ENCODE results near the gene TMEM273.

The TMEM273 gene

GRCh38 chr10:49165821-49166483 lies 22.2 kb downstream of the TMEM273 start:
- no peak for TF ChIP-seq CTCF (IDR thresholded peaks at IDR 0.05; ENCODE audit: insufficient read depth, low read depth, low read length, missing control alignments)
- H3K4me3 ChIP-seq (ENCODE audit: low read depth, low read length) = no peak overlapping the region
- no peak for DNase-seq (ENCODE audit: low read depth)

DNA sequence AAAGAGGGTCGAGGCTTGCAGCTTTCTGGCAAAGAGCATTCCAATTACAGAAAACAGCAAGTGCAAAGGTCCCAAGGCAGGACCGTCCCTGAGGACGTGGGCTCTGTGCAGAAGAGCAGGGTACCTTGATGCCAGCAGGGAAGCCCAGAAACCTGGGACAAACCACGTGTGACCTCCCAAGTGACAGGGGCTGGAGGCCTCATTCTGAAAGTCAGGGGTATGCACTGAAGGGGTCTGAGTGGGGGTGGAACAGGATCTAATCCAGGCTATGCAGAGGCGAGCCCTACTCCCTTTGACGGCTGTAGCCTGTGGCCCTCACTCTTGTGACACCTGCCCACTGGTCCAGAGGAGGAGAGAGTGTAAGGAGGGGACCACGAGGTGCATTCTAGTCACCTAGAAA lies 22.9 kb downstream of the TMEM273 start:
- DNase-seq (ENCODE audit: low read depth) = no peak
- no peak for TF ChIP-seq CTCF (IDR thresholded peaks at IDR 0.05; ENCODE audit: insufficient read depth, low read depth, low read length, missing control alignments)
- H3K4me3 ChIP-seq (ENCODE audit: low read depth, low read length) = no peak overlapping the region

GRCh38 chr10:49164559-49165188 lies 23.5 kb downstream of the TMEM273 start:
- H3K4me3 ChIP-seq (ENCODE audit: low read depth, low read length) = no peak overlapping the region
- peak; percentile 85 for TF ChIP-seq CTCF (IDR thresholded peaks at IDR 0.05; ENCODE audit: insufficient read depth, low read depth, low read length, missing control alignments)
- DNase-seq (ENCODE audit: low read depth) = peak; percentile 76

GRCh38 chr10:49163741-49164140 lies 24.4 kb downstream of the TMEM273 start:
- H3K4me3 ChIP-seq (ENCODE audit: low read depth, low read length) = no peak overlapping the region
- no peak for DNase-seq (ENCODE audit: low read depth)
- TF ChIP-seq CTCF (IDR thresholded peaks at IDR 0.05; ENCODE audit: insufficient read depth, low read depth, low read length, missing control alignments) = no peak

GRCh38 chr10:49162761-49163310 lies 25.4 kb downstream of the TMEM273 start:
- no peak overlapping the region for H3K4me3 ChIP-seq (ENCODE audit: low read depth, low read length)
- TF ChIP-seq CTCF (IDR thresholded peaks at IDR 0.05; ENCODE audit: insufficient read depth, low read depth, low read length, missing control alignments) = no peak
- no peak for DNase-seq (ENCODE audit: low read depth)

GRCh38 chr10:49162063-49162462 lies 26.1 kb downstream of the TMEM273 start:
- no peak overlapping the region for H3K4me3 ChIP-seq (ENCODE audit: low read depth, low read length)
- no peak for TF ChIP-seq CTCF (IDR thresholded peaks at IDR 0.05; ENCODE audit: insufficient read depth, low read depth, low read length, missing control alignments)
- DNase-seq (ENCODE audit: low read depth) = no peak

Measured in GM12865 (cell line).